ENCODE data around the gene CACNA1E.

Gene CACNA1E

DNA sequence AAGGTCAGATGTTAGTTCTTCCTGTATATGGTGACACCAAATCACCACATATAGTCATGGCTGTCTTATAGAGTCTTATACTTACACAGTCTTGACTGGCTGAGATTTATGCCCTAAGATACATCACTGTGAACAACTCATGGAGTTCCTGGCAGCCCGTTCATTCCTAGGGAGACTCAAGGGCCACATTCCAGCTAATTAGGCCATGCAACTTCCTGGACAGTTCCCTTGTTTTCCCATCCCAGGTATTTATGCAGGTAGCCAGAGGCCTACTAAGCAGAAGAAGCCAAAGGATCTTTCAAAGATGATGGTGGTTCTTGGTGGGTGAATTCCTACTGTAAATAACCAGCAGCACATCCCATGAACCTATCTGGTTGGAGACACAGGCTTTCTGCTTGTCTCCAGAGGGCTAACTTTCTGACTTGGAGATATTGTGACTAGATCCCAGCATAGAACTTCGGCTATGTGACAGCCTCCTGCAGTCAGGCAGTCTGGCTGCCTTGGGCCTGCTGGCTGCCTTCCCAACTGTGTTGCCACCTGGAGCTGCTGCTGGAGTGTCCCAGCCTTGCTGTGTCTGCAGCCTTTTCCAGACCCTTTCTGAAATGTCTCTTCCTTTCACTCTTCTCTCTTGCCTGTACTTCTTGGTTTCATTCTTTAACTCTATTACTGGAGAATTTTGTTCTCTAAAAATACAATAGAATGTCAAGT, 283.8 kb downstream of the CACNA1E start:
- no peak for DNase-seq (ENCODE audit: low read depth in 2 of 2)

GRCh38 chr1:181768211-181768929, 285.1 kb downstream of the CACNA1E start:
- DNase-seq (ENCODE audit: low read depth in 2 of 2), result no peak

- no peak for DNase-seq (ENCODE audit: low read depth in 2 of 2)
These were observed 285.6 kb downstream of the CACNA1E start for GRCh38 chr1:181768930-181769280.

- DNase-seq (ENCODE audit: low read depth in 2 of 2), result no peak
These were observed 286.5 kb downstream of the CACNA1E start for GRCh38 chr1:181769846-181770245.

GRCh38 chr1:181772714-181773113, 289.4 kb downstream of the CACNA1E start:
- no peak for DNase-seq (ENCODE audit: low read depth in 2 of 2)

DNA sequence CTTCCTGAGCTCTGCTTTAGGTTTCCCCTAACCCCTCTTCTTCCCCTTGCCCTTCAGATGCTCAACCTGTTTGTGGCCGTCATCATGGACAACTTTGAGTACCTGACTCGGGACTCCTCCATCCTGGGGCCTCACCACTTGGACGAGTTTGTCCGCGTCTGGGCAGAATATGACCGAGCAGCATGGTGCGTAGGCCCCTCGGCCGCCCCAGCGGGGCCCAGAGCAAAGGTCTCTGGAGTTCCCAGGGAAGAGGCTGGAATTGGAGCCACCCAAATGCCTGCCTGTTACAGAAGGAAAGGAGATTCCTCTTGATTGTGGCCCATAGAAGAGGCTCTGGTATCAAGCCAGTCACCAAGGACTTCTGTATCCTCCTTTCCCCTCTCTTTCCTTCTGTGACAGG, 292.7 kb downstream of the CACNA1E start:
- DNase-seq (ENCODE audit: low read depth in 2 of 2), result no peak

DNA sequence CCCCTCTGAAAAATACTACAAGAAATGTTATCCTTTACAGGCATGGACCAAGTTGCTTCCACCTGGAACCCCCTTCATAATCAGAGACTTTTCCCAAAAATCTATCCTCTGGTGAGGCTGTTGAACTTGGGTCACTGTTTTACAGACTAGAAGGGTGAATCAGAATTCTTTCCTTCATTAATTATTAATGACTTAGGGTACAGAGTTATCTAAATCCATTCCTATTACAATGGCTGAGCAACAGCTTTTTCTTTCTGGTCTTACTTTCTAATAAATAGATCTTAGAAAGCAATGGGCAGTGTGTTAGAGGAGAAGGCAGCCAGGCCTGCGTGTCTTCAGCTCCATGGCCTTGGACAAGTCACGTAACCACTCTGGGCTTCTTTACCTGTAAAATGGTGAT, 294.0 kb downstream of the CACNA1E start:
- no peak for DNase-seq (ENCODE audit: low read depth in 2 of 2)

DNA sequence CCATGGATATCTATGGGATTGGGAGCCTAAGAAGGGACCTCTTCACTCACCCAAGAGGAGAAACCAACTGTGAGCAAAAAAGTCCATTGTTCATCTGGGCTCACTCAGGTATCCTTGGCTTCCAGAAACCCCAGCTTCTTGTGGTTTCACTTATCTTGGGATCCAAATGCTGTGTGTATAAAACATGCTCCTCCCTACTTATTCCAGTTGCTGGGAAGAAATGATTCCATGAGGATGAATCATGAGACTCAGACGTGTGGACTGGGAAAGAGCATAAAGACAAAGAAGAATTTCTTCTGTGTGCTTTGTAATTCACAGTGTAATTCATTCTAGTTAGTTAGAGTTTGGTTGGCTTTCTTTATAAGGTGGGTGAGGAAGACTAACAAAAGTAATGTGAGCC, 294.5 kb downstream of the CACNA1E start:
- DNase-seq (ENCODE audit: low read depth in 2 of 2), result no peak

DNA sequence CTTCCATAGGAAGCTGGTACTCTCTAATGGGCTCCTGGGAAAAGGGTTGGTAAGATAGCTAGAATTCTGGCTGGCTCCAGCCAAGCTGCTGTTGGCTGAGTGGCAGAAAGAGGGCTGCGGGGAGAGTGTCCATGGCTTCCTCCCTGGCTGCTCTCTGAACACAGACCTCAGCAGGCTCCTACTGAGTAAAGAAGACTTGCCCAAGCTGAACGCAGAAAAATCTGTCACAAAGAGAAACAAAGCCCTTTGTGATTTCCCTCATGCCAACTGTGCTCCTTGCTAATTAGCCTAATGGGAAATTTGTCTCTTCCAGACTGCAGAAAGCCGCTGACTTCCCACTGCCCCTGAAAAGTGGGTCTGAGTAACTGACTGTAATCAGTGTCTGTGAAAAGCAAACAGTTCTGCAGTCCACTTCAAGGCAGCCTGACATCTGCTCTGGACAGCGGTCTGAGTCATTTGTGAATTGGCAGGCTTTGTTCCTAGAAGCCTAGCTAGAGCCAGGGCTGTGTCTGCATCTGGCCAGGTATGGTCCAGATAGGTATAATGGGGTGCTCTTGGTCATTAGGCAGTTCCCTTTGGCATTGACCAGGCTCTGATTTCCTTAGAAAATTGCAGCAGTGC, 295.4 kb downstream of the CACNA1E start:
- no peak for DNase-seq (ENCODE audit: low read depth in 2 of 2)

GRCh38 chr1:181779343-181779742, 296.0 kb downstream of the CACNA1E start:
- no peak for DNase-seq (ENCODE audit: low read depth in 2 of 2)

- no peak for DNase-seq (ENCODE audit: low read depth in 2 of 2)
These were observed 299.9 kb downstream of the CACNA1E start for GRCh38 chr1:181783208-181783607.

GRCh38 chr1:181784039-181784683, 300.8 kb downstream of the CACNA1E start:
- no peak for DNase-seq (ENCODE audit: low read depth in 2 of 2)

GRCh38 chr1:181789395-181789794, 306.1 kb downstream of the CACNA1E start:
- no peak for DNase-seq (ENCODE audit: low read depth in 2 of 2)

DNA sequence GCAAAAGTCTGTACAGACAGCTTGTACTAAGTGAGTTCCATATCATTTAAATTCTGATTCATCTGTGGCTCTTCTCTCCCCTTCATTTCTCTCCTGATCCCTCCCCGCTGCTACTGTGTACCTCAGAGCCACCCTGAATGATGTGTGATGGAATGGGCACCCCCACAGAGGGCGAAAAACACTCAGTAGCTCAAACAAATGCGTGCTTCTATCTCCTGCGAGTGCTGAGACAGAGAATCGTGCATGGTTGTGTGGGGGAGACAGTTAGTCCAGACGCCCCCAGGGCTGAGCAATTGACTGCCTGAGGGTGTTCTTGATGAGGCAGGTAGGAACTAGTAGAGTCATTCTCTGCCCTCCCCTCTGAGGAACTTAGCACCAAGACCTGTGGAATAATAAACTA, 308.4 kb downstream of the CACNA1E start:
- no peak for DNase-seq (ENCODE audit: low read depth in 2 of 2)

GRCh38 chr1:181793831-181794230, 310.5 kb downstream of the CACNA1E start:
- no peak for DNase-seq (ENCODE audit: low read depth in 2 of 2)

- no peak for DNase-seq (ENCODE audit: low read depth in 2 of 2)
These were observed 311.0 kb downstream of the CACNA1E start for GRCh38 chr1:181794332-181794731.

DNA sequence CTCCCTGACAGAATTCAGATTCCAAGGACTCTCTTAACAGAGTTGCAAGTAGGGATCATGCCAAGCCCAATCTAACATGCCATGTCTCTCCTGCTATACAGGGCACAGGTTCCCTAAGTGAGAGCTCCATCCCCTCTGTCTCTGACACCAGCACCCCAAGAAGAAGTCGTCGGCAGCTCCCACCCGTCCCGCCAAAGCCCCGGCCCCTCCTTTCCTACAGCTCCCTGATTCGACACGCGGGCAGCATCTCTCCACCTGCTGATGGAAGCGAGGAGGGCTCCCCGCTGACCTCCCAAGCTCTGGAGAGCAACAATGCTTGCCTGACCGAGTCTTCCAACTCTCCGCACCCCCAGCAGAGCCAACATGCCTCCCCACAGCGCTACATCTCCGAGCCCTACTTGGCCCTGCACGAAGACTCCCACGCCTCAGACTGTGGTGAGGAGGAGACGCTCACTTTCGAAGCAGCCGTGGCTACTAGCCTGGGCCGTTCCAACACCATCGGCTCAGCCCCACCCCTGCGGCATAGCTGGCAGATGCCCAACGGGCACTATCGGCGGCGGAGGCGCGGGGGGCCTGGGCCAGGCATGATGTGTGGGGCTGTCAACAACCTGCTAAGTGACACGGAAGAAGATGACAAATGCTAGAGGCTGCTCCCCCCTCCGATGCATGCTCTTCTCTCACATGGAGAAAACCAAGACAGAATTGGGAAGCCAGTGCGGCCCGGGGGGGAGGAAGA, 315.0 kb downstream of the CACNA1E start:
- DNase-seq (ENCODE audit: low read depth in 2 of 2), result no peak

DNA sequence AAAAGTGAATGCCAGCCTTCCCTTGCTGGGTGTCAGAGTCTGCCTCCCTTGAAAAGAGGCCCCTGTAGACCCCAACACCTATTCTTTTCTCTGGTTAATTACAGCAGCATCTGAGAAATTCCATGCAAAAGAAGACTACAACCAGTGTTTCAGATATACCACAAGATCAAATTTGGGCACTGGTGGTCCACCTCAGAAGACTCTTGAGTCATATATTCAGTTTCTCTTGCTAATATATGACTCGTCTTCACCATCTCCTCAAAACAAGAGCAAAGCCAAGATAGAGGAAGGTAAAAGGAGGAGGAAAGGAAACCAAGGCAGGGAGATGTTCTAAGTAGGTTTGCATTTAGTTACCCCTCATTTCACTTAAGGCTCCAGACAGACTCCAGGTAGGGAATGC, 318.3 kb downstream of the CACNA1E start:
- DNase-seq (ENCODE audit: low read depth in 2 of 2), result no peak

DNA sequence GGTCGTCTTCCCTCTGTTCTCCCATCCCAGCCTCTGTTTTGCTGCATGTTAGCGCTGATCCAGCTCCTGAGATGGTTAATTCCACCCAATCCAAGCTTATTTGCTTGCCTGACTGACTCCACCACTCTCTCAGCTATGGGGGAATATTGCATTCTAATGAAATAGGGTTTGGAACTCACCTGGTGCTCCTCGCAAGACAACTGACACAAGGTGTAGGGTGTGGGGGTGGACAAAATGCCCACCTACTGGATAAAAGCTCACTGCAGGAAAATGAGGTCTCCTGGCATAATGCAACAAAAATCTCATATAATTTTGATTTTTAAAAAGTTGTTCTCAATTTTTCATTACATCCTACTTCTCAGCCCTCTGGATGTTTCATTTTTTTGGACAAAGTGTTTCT, 319.1 kb downstream of the CACNA1E start:
- no peak for DNase-seq (ENCODE audit: low read depth in 2 of 2)

- DNase-seq (ENCODE audit: low read depth in 2 of 2), result no peak
These were observed 320.1 kb downstream of the CACNA1E start for GRCh38 chr1:181803421-181803820.

DNA sequence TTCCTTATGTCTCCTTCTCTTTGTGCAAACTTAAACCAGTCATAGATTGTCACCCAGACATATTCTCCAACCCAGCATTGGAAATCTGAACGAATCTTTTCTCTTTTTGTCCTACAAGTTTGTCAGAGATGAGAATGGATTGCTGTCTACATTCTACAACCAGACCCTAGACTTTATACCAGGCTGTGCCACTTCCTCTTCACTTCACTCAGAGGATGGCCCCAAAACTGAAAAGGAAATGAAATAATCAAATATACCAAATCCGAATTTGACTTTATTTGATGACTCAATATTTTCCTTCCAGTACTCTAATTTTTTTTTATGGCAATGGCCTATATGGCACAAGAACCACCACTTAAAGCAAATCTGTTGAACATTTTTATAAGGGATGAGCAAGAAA, 321.7 kb downstream of the CACNA1E start:
- no peak for DNase-seq (ENCODE audit: low read depth in 2 of 2)

- no peak for DNase-seq (ENCODE audit: low read depth in 2 of 2)
These were observed 323.4 kb downstream of the CACNA1E start for GRCh38 chr1:181806746-181807145.

Data from stimulated activated CD4-positive, alpha-beta T cell treated with anti-CD3 and anti-CD28 coated beads, Interleukin-12 subunit alpha, Interleukin-12 subunit beta, amount 100 ng/mL, for 24 hours (primary cell).